DOHH2 (cell line): ENCODE data around the gene AQP1.

Experiments
- H3F3A ChIP-seq: fragments of 200-600 bp; sonication (generic), shearing (Covaris generic); 2 replicates; pipeline ENCODE4 v1.6.0; 2016; ENCODE audit warnings: antibody characterized with exemption, mild to moderate bottlenecking; ENCODE audit not compliant: control insufficient read depth, insufficient read depth
- H3K27ac ChIP-seq: fragments of 200-600 bp; sonication (generic); 2 replicates; pipeline ENCODE4 v1.5.1; 2014; ENCODE audit warnings: low read depth, mild to moderate bottlenecking, low read length, moderate library complexity
- H3K27me3 ChIP-seq: fragments of 200-600 bp; sonication (generic); 2 replicates; pipeline ENCODE4 v1.6.1; 2014; ENCODE audit warnings: mild to moderate bottlenecking, low read length, mixed read lengths; ENCODE audit not compliant: control insufficient read depth
- H3K36me3 ChIP-seq: fragments of 200-600 bp; sonication (generic); 2 replicates; pipeline ENCODE4 v1.6.1; 2014; ENCODE audit warnings: mild to moderate bottlenecking, low read length, moderate library complexity, mixed read lengths; ENCODE audit not compliant: control insufficient read depth
- H3K4me1 ChIP-seq: fragments of 200-600 bp; sonication (generic); 2 replicates; pipeline ENCODE4 v1.6.1; 2014; ENCODE audit warnings: mild to moderate bottlenecking, low read length, mixed read lengths; ENCODE audit not compliant: control insufficient read depth
- H3K4me2 ChIP-seq: fragments of 200-600 bp; sonication (generic); 2 replicates; pipeline ENCODE4 v1.6.0; 2014; ENCODE audit warnings: mild to moderate bottlenecking, low read length, moderate library complexity
- H3K4me3 ChIP-seq: fragments of 200-600 bp; sonication (generic); 2 replicates; pipeline ENCODE4 v1.5.1; 2014; ENCODE audit warnings: mild to moderate bottlenecking, low read length, mixed read lengths
- H3K79me2 ChIP-seq: fragments of 200-600 bp; sonication (generic); 2 replicates; pipeline ENCODE4 v1.6.1; 2014; ENCODE audit warnings: mild to moderate bottlenecking, low read length, mixed read lengths; ENCODE audit not compliant: control insufficient read depth
- H3K9me2 ChIP-seq: fragments of 200-600 bp; sonication (generic); replicated peaks from 2 replicates; pipeline ENCODE4 v1.6.1; 2014; ENCODE audit warnings: mild to moderate bottlenecking, low read length, mixed read lengths; ENCODE audit not compliant: control insufficient read depth
- H3K9me3 ChIP-seq: fragments of 200-600 bp; sonication (generic); 2 replicates; pipeline ENCODE4 v1.6.1; 2014; ENCODE audit warnings: antibody characterized with exemption, low read length, mixed read lengths; ENCODE audit not compliant: control insufficient read depth, insufficient read depth
- H4K20me1 ChIP-seq: fragments of 200-600 bp; sonication (generic); 2 replicates; pipeline ENCODE4 v1.6.0; 2014; ENCODE audit warnings: low read depth, mild to moderate bottlenecking, antibody characterized with exemption, low read length, moderate library complexity; ENCODE audit not compliant: control insufficient read depth, insufficient read depth
- EZH2phosphoT487 ChIP-seq: fragments of 200-600 bp; sonication (generic); IDR thresholded peaks from 2 replicates; pipeline ENCODE4 v1.6.1; 2017; ENCODE audit warnings: borderline replicate concordance, mild to moderate bottlenecking, antibody characterized with exemption, low read length, moderate library complexity, mixed read lengths
- TF ChIP-seq, protein P1 (sequence below): fragments of 200-600 bp; sonication (generic); IDR thresholded peaks from one replicate; pipeline ENCODE4 v1.5.1; 2014; ENCODE audit warnings: antibody characterized with exemption, mild to moderate bottlenecking, low read depth, low read length; ENCODE audit not compliant: poor library complexity, severe bottlenecking

AQP1 gene

GRCh38 chr7:30867483-30867882 lies 44.2 kb upstream of the AQP1 start:
- Histone ChIP-seq H3K4me1 (no peaks in the 10 kb centered on the region), H4K20me1 (no peaks in the 10 kb centered on the region), H3K27me3 (no peaks in the 10 kb centered on the region), H3K9me2 (no peaks in the 10 kb centered on the region), H3F3A (no peaks in the 10 kb centered on the region), H3K27ac (no peak overlapping the region), H3K4me2 (no peak overlapping the region), H3K4me3 (no peak overlapping the region), H3K79me2 (no peaks in the 10 kb centered on the region), H3K9me3 (no peaks in the 10 kb centered on the region), H3K36me3 (no peaks in the 10 kb centered on the region)
- no peak for TF ChIP-seq EZH2phosphoT487
- TF ChIP-seq, protein P1, sequence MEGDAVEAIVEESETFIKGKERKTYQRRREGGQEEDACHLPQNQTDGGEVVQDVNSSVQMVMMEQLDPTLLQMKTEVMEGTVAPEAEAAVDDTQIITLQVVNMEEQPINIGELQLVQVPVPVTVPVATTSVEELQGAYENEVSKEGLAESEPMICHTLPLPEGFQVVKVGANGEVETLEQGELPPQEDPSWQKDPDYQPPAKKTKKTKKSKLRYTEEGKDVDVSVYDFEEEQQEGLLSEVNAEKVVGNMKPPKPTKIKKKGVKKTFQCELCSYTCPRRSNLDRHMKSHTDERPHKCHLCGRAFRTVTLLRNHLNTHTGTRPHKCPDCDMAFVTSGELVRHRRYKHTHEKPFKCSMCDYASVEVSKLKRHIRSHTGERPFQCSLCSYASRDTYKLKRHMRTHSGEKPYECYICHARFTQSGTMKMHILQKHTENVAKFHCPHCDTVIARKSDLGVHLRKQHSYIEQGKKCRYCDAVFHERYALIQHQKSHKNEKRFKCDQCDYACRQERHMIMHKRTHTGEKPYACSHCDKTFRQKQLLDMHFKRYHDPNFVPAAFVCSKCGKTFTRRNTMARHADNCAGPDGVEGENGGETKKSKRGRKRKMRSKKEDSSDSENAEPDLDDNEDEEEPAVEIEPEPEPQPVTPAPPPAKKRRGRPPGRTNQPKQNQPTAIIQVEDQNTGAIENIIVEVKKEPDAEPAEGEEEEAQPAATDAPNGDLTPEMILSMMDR: no peak

DNA sequence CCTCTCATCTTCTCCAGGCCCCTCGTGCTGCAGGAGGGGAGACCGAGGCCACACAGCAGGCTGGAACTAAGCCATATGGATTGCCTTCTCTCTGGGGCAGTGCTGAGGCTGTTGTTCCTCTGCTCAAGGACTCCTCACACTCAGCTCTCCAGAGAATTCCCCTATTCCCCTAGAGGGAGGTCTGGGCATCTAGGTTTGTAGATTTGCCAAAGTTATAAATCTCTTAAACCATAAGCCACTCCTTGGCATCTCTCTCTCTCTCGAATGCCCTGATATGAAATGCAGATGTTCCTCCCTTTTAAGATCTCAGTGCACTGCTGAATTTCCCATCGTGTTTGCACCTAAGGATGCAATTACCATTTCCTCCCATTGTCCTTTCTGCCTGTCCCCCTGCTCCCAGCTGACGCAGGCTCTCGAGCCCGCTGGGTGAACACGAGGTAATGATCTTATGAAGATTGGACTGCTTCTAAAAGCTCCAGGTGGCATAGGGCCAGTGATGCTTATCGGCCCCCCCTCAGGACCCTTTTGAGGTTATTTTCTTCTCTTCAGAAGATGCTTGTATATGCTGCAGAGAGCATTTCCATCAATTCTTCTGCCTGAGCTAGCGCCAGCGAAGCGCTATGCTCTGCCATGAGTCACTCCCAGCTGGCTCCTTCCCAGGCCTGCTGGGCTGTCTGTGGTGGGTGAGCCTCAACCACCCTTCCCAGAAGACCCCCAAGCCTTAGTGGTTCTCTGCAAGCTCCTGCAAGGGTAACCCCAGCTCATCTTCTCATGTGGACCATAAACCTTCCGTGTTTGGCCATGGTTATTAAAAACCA lies 41.6 kb upstream of the AQP1 start:
- TF ChIP-seq, protein P1: no peak
- TF ChIP-seq EZH2phosphoT487: no peak

GRCh38 chr7:30870821-30871518 lies 40.7 kb upstream of the AQP1 start:
- peaks cover 8% of the 10 kb centered on the region; the same call in 1 of the 2 replicates for H3K4me1 ChIP-seq
- H3K4me3 ChIP-seq: no peak overlapping the region
- H3K79me2 ChIP-seq: no peaks in the 10 kb centered on the region
- no peaks in the 10 kb centered on the region for H4K20me1 ChIP-seq
- H3K27ac ChIP-seq: no peak overlapping the region
- no peaks in the 10 kb centered on the region for H3F3A ChIP-seq
- no peaks in the 10 kb centered on the region for H3K36me3 ChIP-seq
- no peaks in the 10 kb centered on the region for H3K9me3 ChIP-seq
- no peak for TF ChIP-seq EZH2phosphoT487
- TF ChIP-seq, protein P1: no peak
- no peak overlapping the region for H3K4me2 ChIP-seq
- H3K27me3 ChIP-seq: no peaks in the 10 kb centered on the region
- H3K9me2 ChIP-seq: no peaks in the 10 kb centered on the region

More for the DNA sequence above, 41.6 kb upstream of the AQP1 start:
- Histone ChIP-seq H3K79me2 (no peaks in the 10 kb centered on the region), H3K27me3 (no peaks in the 10 kb centered on the region), H3K36me3 (no peaks in the 10 kb centered on the region), H3K4me3 (no peak overlapping the region), H4K20me1 (no peaks in the 10 kb centered on the region), H3K4me1 (peaks cover 7% of the 10 kb centered on the region; the same call in 1 of the 2 replicates), H3F3A (no peaks in the 10 kb centered on the region), H3K9me3 (no peaks in the 10 kb centered on the region), H3K4me2 (no peak overlapping the region), H3K9me2 (no peaks in the 10 kb centered on the region), H3K27ac (no peak overlapping the region)
